ENCODE measurements around the gene NLRP8.
"Not testable (repeated sequence)": the region's sequence is repeated elsewhere in the genome, so short reads cannot be mapped to it uniquely, and the experiment has no call there.

The NLRP8 gene

GRCh38 chr19:55980415-55980814 lies 32.8 kb downstream of the NLRP8 start:
- no peak for DNase-seq

- no peak for DNase-seq
Observed at GRCh38 chr19:55985254-55985653, 37.6 kb downstream of the NLRP8 start.

GRCh38 chr19:55986487-55986886 lies 38.9 kb downstream of the NLRP8 start, which contains the start of gene NLRP5:
TSS of gene NLRP5 (plus strand) at chr19:55986775.
- DNase-seq = no peak

- no peak for DNase-seq
Observed at GRCh38 chr19:55990831-55991230, 43.2 kb downstream of the NLRP8 start.

- no peak for DNase-seq
Observed at GRCh38 chr19:55993492-55993891, 45.9 kb downstream of the NLRP8 start.

GRCh38 chr19:56014765-56015164 lies 67.1 kb downstream of the NLRP8 start:
- no peak for DNase-seq

GRCh38 chr19:56015756-56016155 lies 68.1 kb downstream of the NLRP8 start:
- DNase-seq = no peak

- DNase-seq = not testable (repeated sequence)
Observed at GRCh38 chr19:56019325-56019724, 71.7 kb downstream of the NLRP8 start.

GRCh38 chr19:56020355-56020975 lies 72.8 kb downstream of the NLRP8 start:
- DNase-seq = not testable (repeated sequence)

- no peak for DNase-seq
Observed at GRCh38 chr19:56026769-56027168, 79.1 kb downstream of the NLRP8 start.
